GM21447 (cell line): Measurements from ENCODE around the gene CARHSP1.
A peak's percentile ranks its signal among the peaks of the same experiment; 100 is the strongest.
"Not testable (repeated sequence)": the region's sequence is repeated elsewhere in the genome, so short reads cannot be mapped to it uniquely, and the experiment has no call there.

Experiments used
- ATAC-seq: cut with Tn5 transposase; IDR thresholded peaks from one replicate; pipeline ENCODE4 v1.9.1; 2021; ENCODE audit not compliant: unreplicated experiment

The CARHSP1 gene

GRCh38 chr16:8893976-8894690 lies 25.3 kb upstream of the CARHSP1 start:
- no peak for ATAC-seq

GRCh38 chr16:8893426-8893825 lies 24.6 kb upstream of the CARHSP1 start:
- ATAC-seq = no peak

- ATAC-seq = peak; percentile 20
Measured at GRCh38 chr16:8892101-8892575, 23.3 kb upstream of the CARHSP1 start.

- no peak for ATAC-seq
Measured at GRCh38 chr16:8890549-8890921, 21.7 kb upstream of the CARHSP1 start.

GRCh38 chr16:8889893-8890548 lies 21.2 kb upstream of the CARHSP1 start:
- ATAC-seq = no peak

- ATAC-seq = no peak
Measured at GRCh38 chr16:8888951-8889892, 20.4 kb upstream of the CARHSP1 start.

GRCh38 chr16:8887952-8888560 lies 19.2 kb upstream of the CARHSP1 start:
- ATAC-seq = no peak

GRCh38 chr16:8887431-8887765 lies 18.6 kb upstream of the CARHSP1 start:
- ATAC-seq = no peak

GRCh38 chr16:8886593-8887430 lies 18.0 kb upstream of the CARHSP1 start:
- ATAC-seq = no peak

- no peak for ATAC-seq
Measured at GRCh38 chr16:8885674-8886592, 17.1 kb upstream of the CARHSP1 start.

- no peak for ATAC-seq
Measured at GRCh38 chr16:8882725-8883377, 14.0 kb upstream of the CARHSP1 start.

GRCh38 chr16:8882041-8882617 lies 13.3 kb upstream of the CARHSP1 start, which contains the start of gene LITAFD:
Gene LITAFD, plus strand, starts transcription at chr16:8882351. Its CDS starts 2,005 bp downstream, at chr16:8884356.
- no peak for ATAC-seq

- ATAC-seq = no peak
Measured at GRCh38 chr16:8880839-8881510, 12.2 kb upstream of the CARHSP1 start.

GRCh38 chr16:8878523-8878911 lies 9.7 kb upstream of the CARHSP1 start:
- no peak for ATAC-seq

GRCh38 chr16:8877894-8878522 lies 9.2 kb upstream of the CARHSP1 start:
- no peak for ATAC-seq

- ATAC-seq = not testable (repeated sequence)
Measured at GRCh38 chr16:8875317-8875716, 6.5 kb upstream of the CARHSP1 start.

- no peak for ATAC-seq
Measured at GRCh38 chr16:8874388-8874787, 5.6 kb upstream of the CARHSP1 start.
